HFFc6 (cell line): ENCODE measurements around the gene HECW1. TPM values are rescaled to one million over a fixed set of nuclear protein-coding genes. Genes with fewer than 3 reads are reported as not detected.

ENCODE experiments used
- DNase-seq: peaks from one replicate; pipeline ENCODE4 v3.0.0-alpha.2; 2018
- H3K27ac Mint-ChIP-seq: 2 replicates; pipeline ENCODE4 v1.8.0; 2020; ENCODE audit warnings: mild to moderate bottlenecking, mixed read lengths
- H3K27me3 Mint-ChIP-seq: 2 replicates; pipeline ENCODE4 v1.8.0; 2021; ENCODE audit warnings: mild to moderate bottlenecking, moderate library complexity, mixed read lengths; ENCODE audit not compliant: insufficient read depth
- H3K36me3 Mint-ChIP-seq: 2 replicates; pipeline ENCODE4 v1.8.0; 2021; ENCODE audit warnings: low read depth, mixed read lengths
- H3K4me1 Mint-ChIP-seq: 2 replicates; pipeline ENCODE4 v1.8.0; 2020; ENCODE audit warnings: low read depth, mixed read lengths
- H3K4me3 Mint-ChIP-seq: 2 replicates; pipeline ENCODE4 v1.8.0; 2020; ENCODE audit warnings: mild to moderate bottlenecking, moderate library complexity, mixed read lengths
- H3K9me3 Mint-ChIP-seq: 2 replicates; pipeline ENCODE4 v1.8.0; 2020; ENCODE audit warnings: mild to moderate bottlenecking, mixed read lengths
- CTCF ChIP-seq: fragments of 200-600 bp; sonication (generic); IDR thresholded peaks from 2 replicates; pipeline ENCODE4 v1.5.0; 2021; ENCODE audit warnings: antibody characterized with exemption, mild to moderate bottlenecking
- microRNA-seq: library from miRNA; unstranded; fragments of <30 nt; microRNA quantifications from one replicate; pipeline ENCODE4, GENCODE V29; 2019
- total RNA-seq, 6 experiments: library from RNA; stranded (reverse); fragmentation: NEBNext Ultra II Directional; extraction: Animal tissue kit (Norgen Biotek cat#: 25700); gene quantifications; 2 replicates in 1 of 6; 3 replicates in 5 of 6; pipeline ENCODE4 v1.2.3, GENCODE V29; 2021

Gene HECW1
- total RNA-seq, 6 experiments from 2014 or later = 3.4 to 6.5 (median 5.3) TPM

GRCh38 chr7:43604251-43604650 lies 491.8 kb downstream of the HECW1 start:
- TF ChIP-seq CTCF = no peak
- H3K9me3 Mint-ChIP-seq = peaks cover 8% of the 10 kb centered on the region
- no peaks in the 10 kb centered on the region for H3K27me3 Mint-ChIP-seq
- peaks cover 22% of the 10 kb centered on the region for H3K4me1 Mint-ChIP-seq
- H3K4me3 Mint-ChIP-seq = no peak overlapping the region
- DNase-seq = no peak
- no peak overlapping the region for H3K27ac Mint-ChIP-seq
- peaks cover 42% of the 10 kb centered on the region for H3K36me3 Mint-ChIP-seq

GRCh38 chr7:43609097-43609496 lies 496.6 kb downstream of the HECW1 start:
- H3K36me3 Mint-ChIP-seq = peaks cover 54% of the 10 kb centered on the region
- no peak overlapping the region for H3K4me3 Mint-ChIP-seq
- DNase-seq = no peak
- no peak overlapping the region for H3K27ac Mint-ChIP-seq
- no peaks in the 10 kb centered on the region; the same call in 1 of the 2 replicates for H3K27me3 Mint-ChIP-seq
- H3K9me3 Mint-ChIP-seq = peaks cover 8% of the 10 kb centered on the region
- peaks cover 48% of the 10 kb centered on the region for H3K4me1 Mint-ChIP-seq
- TF ChIP-seq CTCF = no peak

- H3K27ac Mint-ChIP-seq = peak overlapping the region; percentile 86
- H3K9me3 Mint-ChIP-seq = no peaks in the 10 kb centered on the region
- no peak for DNase-seq
- peak overlapping the region; percentile 32; the same call in 1 of the 2 replicates for H3K4me3 Mint-ChIP-seq
- H3K4me1 Mint-ChIP-seq = peaks cover 39% of the 10 kb centered on the region
- H3K27me3 Mint-ChIP-seq = no peaks in the 10 kb centered on the region; the same call in 1 of the 2 replicates
- peaks cover 50% of the 10 kb centered on the region for H3K36me3 Mint-ChIP-seq
- TF ChIP-seq CTCF = no peak
Observed at GRCh38 chr7:43612128-43612527, 499.7 kb downstream of the HECW1 start.

GRCh38 chr7:43612599-43613589 lies 500.4 kb downstream of the HECW1 start:
- H3K9me3 Mint-ChIP-seq = no peaks in the 10 kb centered on the region
- peak; percentile 74 for DNase-seq
- peak overlapping the region; percentile 71 for H3K4me3 Mint-ChIP-seq
- no peak for TF ChIP-seq CTCF
- peaks cover 39% of the 10 kb centered on the region for H3K4me1 Mint-ChIP-seq
- peak overlapping the region; percentile 86 for H3K27ac Mint-ChIP-seq
- peaks cover 50% of the 10 kb centered on the region for H3K36me3 Mint-ChIP-seq
- H3K27me3 Mint-ChIP-seq = no peaks in the 10 kb centered on the region; the same call in 1 of the 2 replicates

Small RNA genes lying within 50 kb of the gene (microRNA-seq; reads per million reads assigned to microRNA genes)
- 2.3 reads per million for gene MIR3943

Other genes with a start within 250 kb of the HECW1 start
- 1 to 10 TPM; 4.3 to 8.3 (median 6.8) TPM for gene C7orf25, start 200.6 kb upstream of the HECW1 start, total RNA-seq
- 100 to 1,000 TPM; 105 to 140 (median 115) TPM for gene PSMA2, start 180.5 kb upstream of the HECW1 start, total RNA-seq
- 10 to 100 TPM; 49.2 to 69.6 (median 58.8) TPM for gene MRPL32, start 180.3 kb upstream of the HECW1 start, total RNA-seq